GM23338 (cell line): ENCODE results near the gene DRG2.

ENCODE experiments used
- CREB1 ChIP-seq: fragments of 250-450 bp; sonication (Bioruptor Pico); IDR thresholded peaks from 2 replicates; pipeline ENCODE4 v1.5.0; 2020; ENCODE audit warnings: low read depth, mild to moderate bottlenecking, moderate library complexity
- CTCF ChIP-seq, 2 experiments: fragments of 200-600 bp in 1 of 2; sonication (generic) in 1 of 2; conservative IDR thresholded peaks; 2 replicates each; pipeline versions ENCODE4 v1.5.1 to v1.6.1; 2016 to 2017; ENCODE audit warnings: antibody characterized with exemption in 2 of 2, low read depth in 2 of 2, mild to moderate bottlenecking in 2 of 2, moderate library complexity in 1 of 2
- EZH2 ChIP-seq: fragments of 200-600 bp; sonication (generic); IDR thresholded peaks from one replicate; pipeline ENCODE4 v1.8.0; 2017; ENCODE audit warnings: antibody characterized with exemption, mild to moderate bottlenecking, low read depth; ENCODE audit not compliant: unreplicated experiment
- JUNB ChIP-seq: IDR thresholded peaks from one replicate; pipeline ENCODE4 v1.6.1; 2016; ENCODE audit warnings: antibody characterized with exemption; ENCODE audit not compliant: unreplicated experiment
- POLR2AphosphoS5 ChIP-seq: IDR thresholded peaks from 2 replicates; pipeline ENCODE4 v1.6.1; 2016; ENCODE audit warnings: antibody characterized with exemption, low read depth

GRCh38 chr17:18120461-18121017 is 32.8 kb downstream of the DRG2 start:
- TF ChIP-seq CTCF (conservative IDR thresholded peaks at IDR 0.05; ENCODE audit: low read depth in 2 of 2) (no peak), POLR2AphosphoS5 (no peak), EZH2 (no peak), CREB1 (no peak), JUNB (no peak)
